Upper lobe of right lung (tissue), 1 donor: Measurements from ENCODE around the gene LSM2. TPM values are rescaled to one million over a fixed set of nuclear protein-coding genes. Genes with fewer than 3 reads are reported as not detected.

Experiments used
- ATAC-seq: fragments of 200-7000 bp; cut with Tn5 transposase; one replicate; pipeline ENCODE4 v1.9.1; 2020; ENCODE audit warnings: mild to moderate bottlenecking, moderate library complexity
- DNase-seq: peaks from one replicate; pipeline ENCODE4 v3.0.0-alpha.2; 2020
- H3K27ac ChIP-seq: fragments of 200-600 bp; one replicate; pipeline ENCODE4 v1.8.0; 2022
- H3K27me3 ChIP-seq: fragments of 200-600 bp; one replicate; pipeline ENCODE4 v1.8.0; 2022; ENCODE audit warnings: mild to moderate bottlenecking
- H3K36me3 ChIP-seq: fragments of 200-600 bp; one replicate; pipeline ENCODE4 v1.8.0; 2022
- H3K4me1 ChIP-seq: fragments of 200-600 bp; one replicate; pipeline ENCODE4 v1.8.0; 2022
- H3K4me3 ChIP-seq: fragments of 200-600 bp; one replicate; pipeline ENCODE4 v1.8.0; 2022; ENCODE audit warnings: mild to moderate bottlenecking
- H3K9me3 ChIP-seq: fragments of 200-600 bp; one replicate; pipeline ENCODE4 v1.8.0; 2022
- CTCF ChIP-seq: fragments of 200-600 bp; IDR thresholded peaks from one replicate; pipeline ENCODE4 v1.8.0; 2022; ENCODE audit warnings: antibody characterized with exemption
- intact Hi-C: fragments of 100-400 bp; cut with DNase I; formaldehyde crosslinking; loops from one replicate; pipeline ENCODE4 v1.11.0; 2022
- total RNA-seq: library from RNA; stranded (reverse); fragmentation: NEBNext Ultra II Directional; extraction: Animal tissue kit (Norgen Biotek cat#: 25700); gene quantifications from one replicate; pipeline ENCODE4 v1.2.1, GENCODE V29; 2021
- donor health status: DM: no; HTN: yes; CAD: no; lungs with severe emphysema.

The LSM2 gene
- total RNA-seq, 1 donor from 2014 or later, result 30.8 TPM

- intact Hi-C loops, result no loop called here
- Histone ChIP-seq H3K9me3 (no peaks in the 10 kb centered on the region), H3K36me3 (no peaks in the 10 kb centered on the region), H3K27me3 (no peaks in the 10 kb centered on the region), H3K27ac (peak overlapping the region; percentile 47), H3K4me3 (no peak overlapping the region), H3K4me1 (peaks cover 6% of the 10 kb centered on the region)
- DNase-seq, result no peak
- no peak for TF ChIP-seq CTCF
- peak; percentile 63 for ATAC-seq
Observed at GRCh38 chr6:31768363-31769257, 38.2 kb downstream of the LSM2 start.

GRCh38 chr6:31767096-31767645, 39.6 kb downstream of the LSM2 start:
- H3K27ac ChIP-seq, result no peak overlapping the region
- DNase-seq (no peak), ATAC-seq (no peak)
- no peak overlapping the region for H3K4me3 ChIP-seq
- no peaks in the 10 kb centered on the region for H3K27me3 ChIP-seq
- H3K36me3 ChIP-seq, result no peaks in the 10 kb centered on the region
- intact Hi-C loops, result no loop called here
- TF ChIP-seq CTCF, result no peak
- H3K4me1 ChIP-seq, result peaks cover 6% of the 10 kb centered on the region
- H3K9me3 ChIP-seq, result no peaks in the 10 kb centered on the region

GRCh38 chr6:31765910-31766794, 40.6 kb downstream of the LSM2 start:
- TF ChIP-seq CTCF, result no peak
- H3K4me3 ChIP-seq, result peak overlapping the region; percentile 14
- H3K4me1 ChIP-seq, result peaks cover 6% of the 10 kb centered on the region
- DNase-seq (no peak), ATAC-seq (no peak)
- no peaks in the 10 kb centered on the region for H3K9me3 ChIP-seq
- H3K36me3 ChIP-seq, result no peaks in the 10 kb centered on the region
- no peak overlapping the region for H3K27ac ChIP-seq
- H3K27me3 ChIP-seq, result no peaks in the 10 kb centered on the region
- intact Hi-C loops, result no loop called here

GRCh38 chr6:31765559-31765909, 41.2 kb downstream of the LSM2 start:
- intact Hi-C loops, result no loop called here
- TF ChIP-seq CTCF, result no peak
- no peak overlapping the region for H3K27ac ChIP-seq
- peaks cover 6% of the 10 kb centered on the region for H3K4me1 ChIP-seq
- DNase-seq (no peak), ATAC-seq (no peak)
- H3K36me3 ChIP-seq, result no peaks in the 10 kb centered on the region
- H3K4me3 ChIP-seq, result no peak overlapping the region
- no peaks in the 10 kb centered on the region for H3K27me3 ChIP-seq
- H3K9me3 ChIP-seq, result no peaks in the 10 kb centered on the region

- Histone ChIP-seq H3K27me3 (no peaks in the 10 kb centered on the region), H3K36me3 (no peaks in the 10 kb centered on the region), H3K9me3 (no peaks in the 10 kb centered on the region), H3K4me1 (peaks cover 4% of the 10 kb centered on the region), H3K4me3 (no peak overlapping the region), H3K27ac (no peak overlapping the region)
- TF ChIP-seq CTCF, result no peak
- no peak for ATAC-seq
- intact Hi-C loops, result no loop called here
- no peak for DNase-seq
Observed at GRCh38 chr6:31764198-31764597, 42.6 kb downstream of the LSM2 start.
